A549 (cell line): ENCODE results near the gene PTPN13. TPM values are rescaled to one million over a fixed set of nuclear protein-coding genes. Genes with fewer than 3 reads are reported as not detected.

Experiments
- ATAC-seq, 2 experiments: fragments of 200-7000 bp in 1 of 2; fragments of >200 bp in 1 of 2; cut with Nextera tagmentation in 1 of 2; cut with Tn5 transposase in 1 of 2; 3 replicates each; pipeline versions ENCODE4 v1.8.0 to v1.9.1; 2018 to 2020; ENCODE audit warnings: mild to moderate bottlenecking in 1 of 2, moderate library complexity in 1 of 2
- CTCF ChIA-PET: fragments of 300-600 bp; sonication (Branson Sonifier 250); formaldehyde crosslinking; extraction: SDS; loops from one replicate; lab custom pipeline; 2021; ENCODE audit warnings: antibody characterized with exemption, inconsistent platforms; lab: Yijun Ruan, JAX
- POLR2A ChIA-PET: fragments of 350-600 bp; formaldehyde crosslinking; extraction: SDS; loops from one replicate; lab custom pipeline; 2021; ENCODE audit warnings: antibody characterized with exemption, inconsistent platforms; lab: Yijun Ruan, JAX
- DNase-seq, 2 experiments: peaks; one replicate each; pipeline versions ENCODE4 v3.0.0 to v3.0.0-alpha.2; 2011 to 2016; ENCODE audit warnings: low read depth in 1 of 2, low spot score in 1 of 2
- FAIRE-seq: peaks from 2 replicates; lab custom pipeline; 2011; peaks lifted over from hg19 to GRCh38; lab: Jason Lieb, UNC
- H3K27ac ChIP-seq, 2 experiments: fragments of >200 bp; sonication (Bioruptor Twin); formaldehyde crosslinking; 3 replicates each; pipeline ENCODE4 v1.5.1; 2016 to 2017
- H3K4me1 ChIP-seq: fragments of >200 bp; sonication (Bioruptor Twin); formaldehyde crosslinking; 3 replicates; pipeline ENCODE4 v1.6.1; 2016
- H3K4me2 ChIP-seq: fragments of >200 bp; sonication (Bioruptor Twin); formaldehyde crosslinking; 3 replicates; pipeline ENCODE4 v1.6.1; 2016
- H3K4me3 ChIP-seq: fragments of >200 bp; sonication (Bioruptor Twin); formaldehyde crosslinking; 3 replicates; pipeline ENCODE4 v1.5.1; 2016
- H3K9me3 ChIP-seq: fragments of >200 bp; sonication (Bioruptor Twin); formaldehyde crosslinking; 3 replicates; pipeline ENCODE4 v1.6.1; 2016
- BHLHE40 ChIP-seq: IDR thresholded peaks from 2 replicates; pipeline ENCODE4 v1.6.1; 2012; ENCODE audit warnings: low read depth, low read length, inconsistent platforms
- CEBPB ChIP-seq, 2 experiments: fragments of >200 bp in 1 of 2; sonication (Bioruptor Twin) in 1 of 2; formaldehyde crosslinking in 1 of 2; IDR thresholded peaks; 2 replicates each; pipeline ENCODE4 v1.6.1; 2012 to 2016
- EP300 ChIP-seq, 2 experiments: fragments of >200 bp; sonication (Bioruptor Twin); formaldehyde crosslinking; IDR thresholded peaks; 2 replicates in 1 of 2; 3 replicates in 1 of 2; pipeline ENCODE4 v1.6.1; 2016 to 2017
- HEYL ChIP-seq: fragments of 250-450 bp; sonication (Bioruptor Pico); IDR thresholded peaks from 2 replicates; pipeline ENCODE4 v1.8.0; 2021; ENCODE audit warnings: mild to moderate bottlenecking, moderate library complexity
- HMGXB4 ChIP-seq: fragments of 250-450 bp; sonication (Bioruptor Pico); IDR thresholded peaks from 2 replicates; pipeline ENCODE4 v1.5.0; 2021; ENCODE audit warnings: mild to moderate bottlenecking, moderate library complexity, borderline replicate concordance
- HOXA7 ChIP-seq: fragments of 250-450 bp; sonication (Bioruptor Pico); IDR thresholded peaks from 2 replicates; pipeline ENCODE4 v1.5.0; 2020; ENCODE audit warnings: mild to moderate bottlenecking, moderate library complexity
- HOXB5 ChIP-seq: fragments of 250-450 bp; sonication (Bioruptor Pico); IDR thresholded peaks from 2 replicates; pipeline ENCODE4 v1.5.0; 2020; ENCODE audit warnings: mild to moderate bottlenecking, moderate library complexity
- JUN ChIP-seq, 2 experiments: fragments of >200 bp; sonication (Bioruptor Twin); formaldehyde crosslinking; IDR thresholded peaks; 2 replicates in 1 of 2; 3 replicates in 1 of 2; pipeline ENCODE4 v1.6.1; 2016 to 2017
- JUNB ChIP-seq: fragments of >200 bp; sonication (Bioruptor Twin); formaldehyde crosslinking; IDR thresholded peaks from 2 replicates; pipeline ENCODE4 v1.6.1; 2016
- MAZ ChIP-seq: fragments of 150-350 bp; IDR thresholded peaks from 2 replicates; pipeline ENCODE4 v1.6.1; 2014; ENCODE audit warnings: antibody characterized with exemption, low read depth, low read length, borderline replicate concordance
- NPAS2 ChIP-seq: fragments of 250-450 bp; sonication (Bioruptor Pico); IDR thresholded peaks from 2 replicates; pipeline ENCODE4 v1.8.0; 2022; ENCODE audit warnings: mild to moderate bottlenecking, moderate library complexity, borderline replicate concordance
- REST ChIP-seq: fragments of 200-600 bp; sonication (generic); IDR thresholded peaks from 2 replicates; pipeline ENCODE4 v1.6.1; 2016; ENCODE audit warnings: antibody characterized with exemption, mild to moderate bottlenecking, moderate library complexity
- TP53 ChIP-seq: fragments of 250-450 bp; sonication (Bioruptor Pico); IDR thresholded peaks from 2 replicates; pipeline ENCODE4 v1.5.0; 2021; ENCODE audit warnings: mild to moderate bottlenecking, moderate library complexity
- ZC3H11A ChIP-seq: fragments of 450-650 bp; IDR thresholded peaks from 2 replicates; pipeline ENCODE4 v1.6.1; 2014; ENCODE audit warnings: antibody characterized with exemption, mild to moderate bottlenecking
- ZFP36 ChIP-seq: fragments of 450-650 bp; IDR thresholded peaks from 2 replicates; pipeline ENCODE4 v1.6.1; 2014; ENCODE audit warnings: borderline replicate concordance; ENCODE audit not compliant: partially characterized antibody
- WGBS: methylation state at CpG from one replicate; pipeline ENCODE4 v1.1.6; 2017; ENCODE audit errors: missing lambda C conversion rate; 5-methylcytosine and 5-hydroxymethylcytosine counted together
- polyA plus RNA-seq, 4 experiments: library from polyadenylated mRNA; depleted of rRNA in 3 of 4; stranded (reverse); fragments of >200 nt; fragmentation: RNase III in 1 of 4; extraction: RNeasy Plus Mini Kit Qiagen cat#74134 plus additional on column Dnase treatment in 1 of 4; gene quantifications; 2 replicates in 3 of 4; 3 replicates in 1 of 4; pipeline ENCODE4 v1.2.3, GENCODE V29; 2011 to 2017
- TF ChIP-seq, protein P1 (sequence below): IDR thresholded peaks from 2 replicates; pipeline ENCODE4 v1.6.1; 2012
- TF ChIP-seq, protein P2 (sequence below): fragments of >200 bp; sonication (Bioruptor Twin); formaldehyde crosslinking; IDR thresholded peaks from 2 replicates; pipeline ENCODE4 v1.6.1; 2016
- TF ChIP-seq, protein P3 (sequence below): fragments of >200 bp; sonication (Bioruptor Twin); formaldehyde crosslinking; IDR thresholded peaks from 3 replicates; pipeline ENCODE4 v1.5.1; 2016

PTPN13 gene
- polyA plus RNA-seq, 2 of the 4 experiments (the other 2 are of a cell fraction), result 10.4 to 13.3 TPM

GRCh38 chr4:86759298-86759697 lies 165.2 kb downstream of the PTPN13 start:
- Histone ChIP-seq H3K4me2 (no peak overlapping the region), H3K4me1 (no peaks in the 10 kb centered on the region), H3K9me3 (no peaks in the 10 kb centered on the region), H3K27ac (no peak overlapping the region), H3K4me3 (no peak overlapping the region)
- DNase-seq (no peak), ATAC-seq (no peak), FAIRE-seq (no peak)
- WGBS, result 95% methylated on average over 3 of the region's 3 CpGs
- POLR2A ChIA-PET, result no interaction called here
- CTCF ChIA-PET, result no interaction called here
- TF ChIP-seq ZC3H11A (no peak), ZFP36 (no peak), MAZ (no peak)

- Histone ChIP-seq H3K4me3 (no peak overlapping the region), H3K27ac (no peak overlapping the region), H3K9me3 (no peaks in the 10 kb centered on the region), H3K4me2 (no peak overlapping the region), H3K4me1 (no peaks in the 10 kb centered on the region)
- CTCF ChIA-PET, result no interaction called here
- WGBS, result 91% methylated on average over 5 of the region's 5 CpGs
- TF ChIP-seq JUNB (no peak), MAZ (no peak), TP53 (CRISPR knock-in tag) (no peak), CEBPB (IDR thresholded peaks at IDR 0.05) (no peak), BHLHE40 (no peak), HEYL (CRISPR knock-in tag) (no peak), HOXB5 (CRISPR knock-in tag) (no peak), HOXA7 (CRISPR knock-in tag) (no peak), EP300 (IDR thresholded peaks at IDR 0.05) (no peak), JUN (IDR thresholded peaks at IDR 0.05) (no peak), REST (no peak), HMGXB4 (CRISPR knock-in tag) (no peak), NPAS2 (no peak)
- TF ChIP-seq, protein P1, sequence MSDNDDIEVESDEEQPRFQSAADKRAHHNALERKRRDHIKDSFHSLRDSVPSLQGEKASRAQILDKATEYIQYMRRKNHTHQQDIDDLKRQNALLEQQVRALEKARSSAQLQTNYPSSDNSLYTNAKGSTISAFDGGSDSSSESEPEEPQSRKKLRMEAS, result no peak
- TF ChIP-seq, protein P2, sequence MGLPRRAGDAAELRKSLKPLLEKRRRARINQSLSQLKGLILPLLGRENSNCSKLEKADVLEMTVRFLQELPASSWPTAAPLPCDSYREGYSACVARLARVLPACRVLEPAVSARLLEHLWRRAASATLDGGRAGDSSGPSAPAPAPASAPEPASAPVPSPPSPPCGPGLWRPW, result no peak
- TF ChIP-seq, protein P3, sequence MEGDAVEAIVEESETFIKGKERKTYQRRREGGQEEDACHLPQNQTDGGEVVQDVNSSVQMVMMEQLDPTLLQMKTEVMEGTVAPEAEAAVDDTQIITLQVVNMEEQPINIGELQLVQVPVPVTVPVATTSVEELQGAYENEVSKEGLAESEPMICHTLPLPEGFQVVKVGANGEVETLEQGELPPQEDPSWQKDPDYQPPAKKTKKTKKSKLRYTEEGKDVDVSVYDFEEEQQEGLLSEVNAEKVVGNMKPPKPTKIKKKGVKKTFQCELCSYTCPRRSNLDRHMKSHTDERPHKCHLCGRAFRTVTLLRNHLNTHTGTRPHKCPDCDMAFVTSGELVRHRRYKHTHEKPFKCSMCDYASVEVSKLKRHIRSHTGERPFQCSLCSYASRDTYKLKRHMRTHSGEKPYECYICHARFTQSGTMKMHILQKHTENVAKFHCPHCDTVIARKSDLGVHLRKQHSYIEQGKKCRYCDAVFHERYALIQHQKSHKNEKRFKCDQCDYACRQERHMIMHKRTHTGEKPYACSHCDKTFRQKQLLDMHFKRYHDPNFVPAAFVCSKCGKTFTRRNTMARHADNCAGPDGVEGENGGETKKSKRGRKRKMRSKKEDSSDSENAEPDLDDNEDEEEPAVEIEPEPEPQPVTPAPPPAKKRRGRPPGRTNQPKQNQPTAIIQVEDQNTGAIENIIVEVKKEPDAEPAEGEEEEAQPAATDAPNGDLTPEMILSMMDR, result no peak
- DNase-seq (no peak), ATAC-seq (no peak), FAIRE-seq (no peak)
- POLR2A ChIA-PET, result no interaction called here
Observed at GRCh38 chr4:86762649-86763048, 168.5 kb downstream of the PTPN13 start.
